A549 (cell line): Measurements from ENCODE around the gene PRKG1. TPM values are rescaled to one million over a fixed set of nuclear protein-coding genes. Genes with fewer than 3 reads are reported as not detected.

Experiments
- ATAC-seq, 2 experiments: fragments of 200-7000 bp in 1 of 2; fragments of >200 bp in 1 of 2; cut with Nextera tagmentation in 1 of 2; cut with Tn5 transposase in 1 of 2; 3 replicates each; pipeline versions ENCODE4 v1.8.0 to v1.9.1; 2018 to 2020; ENCODE audit warnings: mild to moderate bottlenecking in 1 of 2, moderate library complexity in 1 of 2
- CTCF ChIA-PET: fragments of 300-600 bp; sonication (Branson Sonifier 250); formaldehyde crosslinking; extraction: SDS; loops from one replicate; lab custom pipeline; 2021; ENCODE audit warnings: antibody characterized with exemption, inconsistent platforms; lab: Yijun Ruan, JAX
- POLR2A ChIA-PET: fragments of 350-600 bp; formaldehyde crosslinking; extraction: SDS; loops from one replicate; lab custom pipeline; 2021; ENCODE audit warnings: antibody characterized with exemption, inconsistent platforms; lab: Yijun Ruan, JAX
- DNase-seq, 2 experiments: peaks; one replicate each; pipeline versions ENCODE4 v3.0.0 to v3.0.0-alpha.2; 2011 to 2016; ENCODE audit warnings: low read depth in 1 of 2, low spot score in 1 of 2
- FAIRE-seq: peaks from 2 replicates; lab custom pipeline; 2011; peaks lifted over from hg19 to GRCh38; lab: Jason Lieb, UNC
- H3K27ac ChIP-seq, 2 experiments: fragments of >200 bp; sonication (Bioruptor Twin); formaldehyde crosslinking; 3 replicates each; pipeline ENCODE4 v1.5.1; 2016 to 2017
- H3K4me1 ChIP-seq: fragments of >200 bp; sonication (Bioruptor Twin); formaldehyde crosslinking; 3 replicates; pipeline ENCODE4 v1.6.1; 2016
- H3K4me2 ChIP-seq: fragments of >200 bp; sonication (Bioruptor Twin); formaldehyde crosslinking; 3 replicates; pipeline ENCODE4 v1.6.1; 2016
- H3K4me3 ChIP-seq: fragments of >200 bp; sonication (Bioruptor Twin); formaldehyde crosslinking; 3 replicates; pipeline ENCODE4 v1.5.1; 2016
- H3K9me3 ChIP-seq: fragments of >200 bp; sonication (Bioruptor Twin); formaldehyde crosslinking; 3 replicates; pipeline ENCODE4 v1.6.1; 2016
- ATOH8 ChIP-seq: fragments of 250-450 bp; sonication (Bioruptor Pico); IDR thresholded peaks from 2 replicates; pipeline ENCODE4 v1.5.0; 2020; ENCODE audit warnings: low read depth, mild to moderate bottlenecking, moderate library complexity
- BCL3 ChIP-seq: fragments of >200 bp; sonication (Bioruptor Twin); formaldehyde crosslinking; IDR thresholded peaks from 3 replicates; pipeline ENCODE4 v1.6.1; 2016
- CEBPB ChIP-seq, 2 experiments: fragments of >200 bp in 1 of 2; sonication (Bioruptor Twin) in 1 of 2; formaldehyde crosslinking in 1 of 2; IDR thresholded peaks; 2 replicates each; pipeline ENCODE4 v1.6.1; 2012 to 2016
- EHF ChIP-seq: fragments of 250-450 bp; sonication (Bioruptor Pico); IDR thresholded peaks from 2 replicates; pipeline ENCODE4 v1.5.0; 2020; ENCODE audit warnings: mild to moderate bottlenecking
- HDAC2 ChIP-seq: fragments of 200-600 bp; sonication (generic); IDR thresholded peaks from 2 replicates; pipeline ENCODE4 v1.6.1; 2016
- HEYL ChIP-seq: fragments of 250-450 bp; sonication (Bioruptor Pico); IDR thresholded peaks from 2 replicates; pipeline ENCODE4 v1.8.0; 2021; ENCODE audit warnings: mild to moderate bottlenecking, moderate library complexity
- HOXB13 ChIP-seq: fragments of 250-450 bp; sonication (Bioruptor Pico); IDR thresholded peaks from 2 replicates; pipeline ENCODE4 v1.5.0; 2020; ENCODE audit warnings: low read depth, mild to moderate bottlenecking, moderate library complexity
- JUNB ChIP-seq: fragments of >200 bp; sonication (Bioruptor Twin); formaldehyde crosslinking; IDR thresholded peaks from 2 replicates; pipeline ENCODE4 v1.6.1; 2016
- KDM1A ChIP-seq: fragments of 200-600 bp; sonication (generic); IDR thresholded peaks from 2 replicates; pipeline ENCODE4 v1.6.1; 2016; ENCODE audit warnings: low read depth, mild to moderate bottlenecking
- MAZ ChIP-seq: fragments of 150-350 bp; IDR thresholded peaks from 2 replicates; pipeline ENCODE4 v1.6.1; 2014; ENCODE audit warnings: antibody characterized with exemption, low read depth, low read length, borderline replicate concordance
- MYC ChIP-seq: IDR thresholded peaks from 2 replicates; pipeline ENCODE4 v1.6.1; 2012; ENCODE audit warnings: mild to moderate bottlenecking, inconsistent platforms, low read length, improper control_type of control experiment, borderline replicate concordance
- NFE2L2 ChIP-seq: fragments of 150-350 bp; conservative IDR thresholded peaks from 2 replicates; pipeline ENCODE4 v1.6.1; 2014; ENCODE audit warnings: low read length
- NR3C1 ChIP-seq: fragments of >200 bp; sonication (Bioruptor Twin); formaldehyde crosslinking; IDR thresholded peaks from 3 replicates; pipeline ENCODE4 v1.6.1; 2017
- POLR2A ChIP-seq: IDR thresholded peaks from 2 replicates; pipeline ENCODE4 v1.6.1; 2012; ENCODE audit warnings: mild to moderate bottlenecking, low read length
- POLR2AphosphoS2 ChIP-seq: conservative IDR thresholded peaks from 2 replicates; pipeline ENCODE4 v1.6.1; 2012; ENCODE audit warnings: low read length, improper control_type of control experiment, inconsistent platforms
- REST ChIP-seq: fragments of 200-600 bp; sonication (generic); IDR thresholded peaks from 2 replicates; pipeline ENCODE4 v1.6.1; 2016; ENCODE audit warnings: antibody characterized with exemption, mild to moderate bottlenecking, moderate library complexity
- RFX5 ChIP-seq: fragments of 450-650 bp; IDR thresholded peaks from 2 replicates; pipeline ENCODE4 v1.7.1; 2014; ENCODE audit warnings: antibody characterized with exemption, mild to moderate bottlenecking, moderate library complexity
- RNF2 ChIP-seq: fragments of 200-600 bp; sonication (generic); IDR thresholded peaks from 2 replicates; pipeline ENCODE4 v1.6.1; 2016; ENCODE audit warnings: low read depth, mild to moderate bottlenecking, antibody characterized with exemption, moderate library complexity, borderline replicate concordance
- TP53 ChIP-seq: fragments of 250-450 bp; sonication (Bioruptor Pico); IDR thresholded peaks from 2 replicates; pipeline ENCODE4 v1.5.0; 2021; ENCODE audit warnings: mild to moderate bottlenecking, moderate library complexity
- ZFP36 ChIP-seq: fragments of 450-650 bp; IDR thresholded peaks from 2 replicates; pipeline ENCODE4 v1.6.1; 2014; ENCODE audit warnings: borderline replicate concordance; ENCODE audit not compliant: partially characterized antibody
- ZSCAN20 ChIP-seq: fragments of 250-450 bp; sonication (Bioruptor Pico); IDR thresholded peaks from 2 replicates; pipeline ENCODE4 v1.8.0; 2022; ENCODE audit warnings: mild to moderate bottlenecking, moderate library complexity
- WGBS: methylation state at CpG from one replicate; pipeline ENCODE4 v1.1.6; 2017; ENCODE audit errors: missing lambda C conversion rate; 5-methylcytosine and 5-hydroxymethylcytosine counted together
- polyA plus RNA-seq, 4 experiments: library from polyadenylated mRNA; depleted of rRNA in 3 of 4; stranded (reverse); fragments of >200 nt; fragmentation: RNase III in 1 of 4; extraction: RNeasy Plus Mini Kit Qiagen cat#74134 plus additional on column Dnase treatment in 1 of 4; gene quantifications; 2 replicates in 3 of 4; 3 replicates in 1 of 4; pipeline ENCODE4 v1.2.3, GENCODE V29; 2011 to 2017
- TF ChIP-seq, protein P1 (sequence below): fragments of >200 bp; sonication (Bioruptor Twin); formaldehyde crosslinking; IDR thresholded peaks from 3 replicates; pipeline ENCODE4 v1.5.1; 2016
- TF ChIP-seq, protein P2 (sequence below): fragments of 150-350 bp; IDR thresholded peaks from 2 replicates; pipeline ENCODE4 v1.6.1; 2014; ENCODE audit warnings: low read depth, mild to moderate bottlenecking, low read length
- TF ChIP-seq, protein P3 (sequence below): IDR thresholded peaks from 2 replicates; pipeline ENCODE4 v1.6.1; 2012

PRKG1 gene
- polyA plus RNA-seq, 2 of the 4 experiments (the other 2 are of a cell fraction) = not detected

DNA sequence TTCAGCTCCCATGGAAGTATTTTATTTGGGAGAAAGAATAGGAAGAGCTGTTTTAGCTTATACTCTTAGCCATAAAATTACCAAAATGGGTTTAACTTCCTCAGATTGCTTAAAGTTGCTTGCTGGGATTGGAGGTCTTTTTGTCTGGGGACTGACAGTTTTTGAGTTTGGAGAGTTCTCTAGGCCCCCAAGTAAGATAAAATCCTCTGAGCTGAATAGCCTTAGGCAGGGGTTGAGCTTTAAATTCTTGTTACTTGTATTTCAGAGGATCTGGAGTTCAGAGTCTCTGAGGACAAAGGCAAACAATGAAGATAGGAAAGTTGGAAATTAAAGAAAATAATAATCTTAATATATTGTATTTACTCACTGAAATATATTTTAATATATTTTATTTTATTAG is 945.4 kb downstream of the PRKG1 start (continued):
- TF ChIP-seq, protein P1, sequence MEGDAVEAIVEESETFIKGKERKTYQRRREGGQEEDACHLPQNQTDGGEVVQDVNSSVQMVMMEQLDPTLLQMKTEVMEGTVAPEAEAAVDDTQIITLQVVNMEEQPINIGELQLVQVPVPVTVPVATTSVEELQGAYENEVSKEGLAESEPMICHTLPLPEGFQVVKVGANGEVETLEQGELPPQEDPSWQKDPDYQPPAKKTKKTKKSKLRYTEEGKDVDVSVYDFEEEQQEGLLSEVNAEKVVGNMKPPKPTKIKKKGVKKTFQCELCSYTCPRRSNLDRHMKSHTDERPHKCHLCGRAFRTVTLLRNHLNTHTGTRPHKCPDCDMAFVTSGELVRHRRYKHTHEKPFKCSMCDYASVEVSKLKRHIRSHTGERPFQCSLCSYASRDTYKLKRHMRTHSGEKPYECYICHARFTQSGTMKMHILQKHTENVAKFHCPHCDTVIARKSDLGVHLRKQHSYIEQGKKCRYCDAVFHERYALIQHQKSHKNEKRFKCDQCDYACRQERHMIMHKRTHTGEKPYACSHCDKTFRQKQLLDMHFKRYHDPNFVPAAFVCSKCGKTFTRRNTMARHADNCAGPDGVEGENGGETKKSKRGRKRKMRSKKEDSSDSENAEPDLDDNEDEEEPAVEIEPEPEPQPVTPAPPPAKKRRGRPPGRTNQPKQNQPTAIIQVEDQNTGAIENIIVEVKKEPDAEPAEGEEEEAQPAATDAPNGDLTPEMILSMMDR = no peak
- TF ChIP-seq REST = no peak
- TF ChIP-seq MYC = no peak
- TF ChIP-seq ZSCAN20 (CRISPR knock-in tag) = no peak
- no peak for TF ChIP-seq BCL3
- TF ChIP-seq NR3C1 = no peak

- Histone ChIP-seq H3K4me1 (no peaks in the 10 kb centered on the region), H3K4me2 (no peak overlapping the region), H3K27ac (no peak overlapping the region), H3K9me3 (no peaks in the 10 kb centered on the region), H3K4me3 (no peak overlapping the region)
- DNase-seq (no peak), ATAC-seq (no peak), FAIRE-seq (no peak)
- CTCF ChIA-PET = no interaction called here
- POLR2A ChIA-PET = no interaction called here
- WGBS = 10% methylated on average over 2 of the region's 2 CpGs
- TF ChIP-seq POLR2A = no peak
- TF ChIP-seq, protein P2, sequence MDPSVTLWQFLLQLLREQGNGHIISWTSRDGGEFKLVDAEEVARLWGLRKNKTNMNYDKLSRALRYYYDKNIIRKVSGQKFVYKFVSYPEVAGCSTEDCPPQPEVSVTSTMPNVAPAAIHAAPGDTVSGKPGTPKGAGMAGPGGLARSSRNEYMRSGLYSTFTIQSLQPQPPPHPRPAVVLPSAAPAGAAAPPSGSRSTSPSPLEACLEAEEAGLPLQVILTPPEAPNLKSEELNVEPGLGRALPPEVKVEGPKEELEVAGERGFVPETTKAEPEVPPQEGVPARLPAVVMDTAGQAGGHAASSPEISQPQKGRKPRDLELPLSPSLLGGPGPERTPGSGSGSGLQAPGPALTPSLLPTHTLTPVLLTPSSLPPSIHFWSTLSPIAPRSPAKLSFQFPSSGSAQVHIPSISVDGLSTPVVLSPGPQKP = no peak
- no peak for TF ChIP-seq HEYL (CRISPR knock-in tag)
- no peak for TF ChIP-seq EHF
- TF ChIP-seq RFX5 = no peak
- no peak for TF ChIP-seq NFE2L2
- no peak for TF ChIP-seq POLR2AphosphoS2
- TF ChIP-seq HOXB13 (CRISPR knock-in tag) = no peak
- no peak for TF ChIP-seq ZFP36
- TF ChIP-seq ATOH8 (CRISPR knock-in tag) = no peak
- no peak for TF ChIP-seq HDAC2
- TF ChIP-seq RNF2 = no peak
- TF ChIP-seq TP53 (CRISPR knock-in tag) = no peak
- TF ChIP-seq MAZ = no peak
- TF ChIP-seq JUNB = no peak
- TF ChIP-seq CEBPB (IDR thresholded peaks at IDR 0.05) = no peak
- TF ChIP-seq KDM1A = no peak
- TF ChIP-seq, protein P3, sequence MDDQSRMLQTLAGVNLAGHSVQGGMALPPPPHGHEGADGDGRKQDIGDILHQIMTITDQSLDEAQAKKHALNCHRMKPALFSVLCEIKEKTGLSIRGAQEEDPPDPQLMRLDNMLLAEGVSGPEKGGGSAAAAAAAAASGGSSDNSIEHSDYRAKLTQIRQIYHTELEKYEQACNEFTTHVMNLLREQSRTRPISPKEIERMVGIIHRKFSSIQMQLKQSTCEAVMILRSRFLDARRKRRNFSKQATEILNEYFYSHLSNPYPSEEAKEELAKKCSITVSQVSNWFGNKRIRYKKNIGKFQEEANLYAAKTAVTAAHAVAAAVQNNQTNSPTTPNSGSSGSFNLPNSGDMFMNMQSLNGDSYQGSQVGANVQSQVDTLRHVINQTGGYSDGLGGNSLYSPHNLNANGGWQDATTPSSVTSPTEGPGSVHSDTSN = no peak
- TF ChIP-seq, all 56 proteins: peak for 0
Observed at GRCh38 chr10:52020173-52020572, 945.9 kb downstream of the PRKG1 start.
